RKO (cell line): ENCODE results near the gene ANKRD55.
"Not testable (repeated sequence)": the region's sequence is repeated elsewhere in the genome, so short reads cannot be mapped to it uniquely, and the experiment has no call there.

Source experiments
- DNase-seq: peaks from one replicate; pipeline ENCODE4 v3.0.0-alpha.2; 2016; ENCODE audit warnings: low spot score

The ANKRD55 gene

GRCh38 chr5:56207537-56207936 is 25.6 kb downstream of the ANKRD55 start:
- DNase-seq, result no peak

- DNase-seq, result peak; percentile 45
Observed at GRCh38 chr5:56206126-56206910, 26.8 kb downstream of the ANKRD55 start.

DNA sequence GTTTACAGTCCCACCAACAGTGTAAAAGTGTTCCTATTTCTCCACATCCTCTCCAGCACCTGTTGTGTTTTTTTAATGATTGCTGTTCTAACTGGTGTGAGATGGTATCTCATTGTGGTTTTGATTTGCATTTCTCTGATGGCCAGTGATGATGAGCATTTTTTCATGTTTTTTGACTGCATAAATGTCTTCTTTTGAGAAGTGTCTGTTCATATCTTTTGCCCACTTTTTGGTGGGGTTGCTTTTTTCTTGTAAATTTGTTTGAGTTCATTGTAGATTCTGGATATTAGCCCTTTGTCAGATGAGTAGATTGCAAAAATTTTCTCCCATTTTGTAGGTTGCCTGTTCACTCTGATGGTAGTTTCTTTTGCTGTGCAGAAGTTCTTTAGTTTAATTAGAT is 29.2 kb downstream of the ANKRD55 start:
- DNase-seq, result not testable (repeated sequence)

DNA sequence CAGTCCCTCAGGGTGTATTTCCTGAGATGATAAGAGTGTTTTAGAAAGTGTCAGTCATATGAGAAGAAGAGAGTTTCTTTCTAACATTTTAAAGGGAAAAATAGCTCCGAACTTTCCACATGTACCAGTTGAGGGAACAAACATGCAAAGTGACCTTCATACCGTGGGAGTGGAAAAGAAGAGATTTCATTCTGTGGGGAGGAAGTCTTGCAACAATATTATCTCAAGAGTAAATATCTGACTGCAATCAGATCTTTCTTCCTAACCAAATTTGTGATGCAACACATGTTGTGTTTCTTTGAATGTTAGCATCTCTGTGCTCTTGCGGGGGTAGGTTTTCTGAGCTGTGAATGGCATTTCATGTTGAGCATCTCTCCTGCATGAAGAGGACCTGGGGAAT is 30.6 kb downstream of the ANKRD55 start:
- DNase-seq, result no peak

DNA sequence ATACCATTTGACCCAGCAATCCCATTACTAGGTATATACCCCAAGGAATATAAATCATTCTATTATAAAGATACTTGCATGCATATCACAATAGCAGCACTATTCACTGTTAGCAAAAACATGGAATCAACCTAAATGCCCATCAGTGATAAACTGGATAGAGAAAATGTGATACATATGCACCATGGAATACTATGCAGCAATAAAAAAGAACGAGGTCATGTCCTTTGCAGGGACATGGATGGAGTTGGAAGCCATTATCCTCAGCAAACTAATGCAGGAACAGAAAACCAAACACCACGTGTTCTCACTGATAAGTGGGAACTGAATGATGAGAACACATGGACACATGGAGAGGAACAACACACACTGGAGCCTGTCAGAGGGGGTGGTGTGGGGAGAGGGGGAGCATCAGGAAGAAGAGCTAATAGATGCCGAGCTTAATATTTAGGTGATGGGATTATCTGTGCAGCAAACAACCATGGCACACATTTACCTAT is 31.3 kb downstream of the ANKRD55 start:
- not testable (repeated sequence) for DNase-seq

DNA sequence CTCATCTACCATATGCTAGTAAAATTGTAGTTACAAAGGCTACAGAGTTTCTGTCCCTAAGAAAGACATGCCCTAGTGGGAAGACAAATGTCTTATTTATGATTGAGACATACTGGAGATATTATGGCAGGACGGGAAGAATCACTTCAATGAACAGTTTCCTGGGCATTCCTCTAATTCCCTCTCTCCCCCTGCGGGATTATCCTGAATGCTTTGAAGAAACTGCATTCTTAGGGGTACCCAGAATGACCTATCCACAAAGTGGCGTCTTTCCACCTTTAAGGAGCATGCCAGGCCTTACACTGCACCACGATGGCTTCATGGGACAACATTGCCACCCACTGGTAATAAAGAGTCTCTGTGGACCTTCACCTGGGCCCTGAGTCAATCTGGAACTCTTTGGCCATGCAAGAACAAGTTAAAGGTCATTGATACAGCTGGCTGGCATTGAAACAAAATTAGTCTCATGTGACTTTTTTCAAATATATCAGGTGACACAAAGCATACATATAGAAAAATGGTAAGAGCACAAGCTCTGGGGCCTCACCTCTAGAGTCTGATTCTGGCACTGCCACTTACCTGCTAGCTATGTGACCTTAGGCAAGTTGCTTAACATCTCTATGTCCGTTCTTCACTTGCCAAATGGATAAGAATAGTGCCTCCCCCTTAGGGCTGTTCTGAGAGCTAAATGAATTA is 32.0 kb downstream of the ANKRD55 start:
- peak; percentile 61 for DNase-seq

DNA sequence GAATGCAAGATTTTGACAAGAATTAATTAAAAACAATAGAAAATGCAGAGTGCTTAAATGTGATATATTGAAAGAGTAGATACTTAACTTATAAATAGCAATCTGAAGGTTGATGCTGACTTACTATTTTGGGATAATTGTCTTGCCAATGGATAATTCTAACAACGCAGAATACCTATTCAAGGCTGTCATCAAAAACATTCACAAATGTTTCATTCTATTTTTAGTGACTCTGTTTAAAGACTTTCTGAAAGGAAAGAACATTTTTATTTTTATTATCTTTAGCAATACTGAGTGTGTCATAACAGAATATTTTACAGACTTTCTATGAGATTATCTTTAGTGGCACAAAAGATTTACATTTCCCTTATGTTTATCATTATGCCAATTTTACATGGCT is 38.1 kb downstream of the ANKRD55 start:
- no peak for DNase-seq

DNA sequence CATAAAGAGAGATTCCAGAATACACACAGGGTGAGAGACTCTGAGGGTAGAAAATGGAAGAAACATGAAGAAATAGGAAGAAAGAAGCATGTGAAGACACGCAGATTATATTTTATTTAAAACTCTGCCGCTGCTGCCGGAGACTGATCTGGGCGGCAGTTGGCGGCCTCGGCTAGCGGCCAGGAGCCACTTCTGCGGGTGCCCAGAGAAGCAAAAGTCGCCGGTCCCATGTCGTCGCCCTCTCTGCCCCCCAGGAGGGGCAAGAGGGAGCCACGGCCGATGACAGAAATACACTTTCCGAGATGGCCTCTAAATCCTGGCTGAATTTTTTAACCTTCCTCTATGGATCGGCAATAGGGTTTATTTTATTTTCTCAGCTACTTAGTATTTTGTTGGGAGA is 40.9 kb downstream of the ANKRD55 start:
- DNase-seq, result no peak

GRCh38 chr5:56191656-56192055 is 41.5 kb downstream of the ANKRD55 start:
- no peak for DNase-seq

DNA sequence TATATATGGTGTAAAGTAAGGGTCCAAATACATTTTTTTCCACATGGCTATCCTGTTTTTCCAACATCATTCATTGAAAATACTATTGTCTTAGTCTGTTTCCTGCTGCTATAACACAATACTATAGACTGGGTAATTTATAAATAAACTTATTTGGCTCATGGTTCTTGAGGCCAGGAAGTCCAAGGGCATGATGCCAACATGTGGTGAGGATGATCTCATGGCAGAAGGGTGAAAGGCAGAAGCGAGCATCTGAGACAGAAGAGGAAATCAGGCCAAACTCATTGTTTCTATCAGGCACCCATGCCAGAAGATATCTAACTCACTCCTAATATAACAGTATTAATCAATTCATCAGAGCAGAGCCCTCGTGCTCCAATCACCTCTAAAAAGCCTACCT is 42.6 kb downstream of the ANKRD55 start:
- DNase-seq, result peak; percentile 8

DNA sequence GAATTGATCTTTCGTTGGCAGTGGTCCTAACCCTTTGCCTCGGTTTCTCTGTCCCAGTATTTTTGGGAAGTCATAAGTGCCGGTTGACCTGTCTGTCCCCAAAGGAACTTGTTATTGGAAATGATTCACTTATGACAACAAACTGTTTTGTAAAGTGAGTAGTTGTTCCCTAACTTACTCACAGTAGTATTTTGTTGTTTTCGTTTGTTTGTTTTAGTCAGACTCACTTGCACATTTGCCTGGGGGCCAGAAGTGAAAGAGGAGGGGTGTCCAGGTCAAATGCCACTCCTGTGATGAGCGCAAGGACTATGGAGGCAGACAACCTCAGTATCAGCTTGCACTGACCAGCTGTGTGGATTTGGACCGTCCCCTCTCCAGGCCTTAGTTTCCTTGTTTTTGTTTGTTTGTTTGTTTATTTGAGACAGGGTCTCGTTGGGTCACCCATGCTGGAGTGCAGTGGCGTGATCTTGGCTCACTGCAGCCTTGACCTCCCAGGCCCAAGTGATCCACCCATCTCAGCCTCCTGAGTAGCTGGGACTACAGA is 47.3 kb downstream of the ANKRD55 start:
- no peak for DNase-seq

- DNase-seq, result peak; percentile 54
Observed at GRCh38 chr5:56183506-56183905, 49.6 kb downstream of the ANKRD55 start.

GRCh38 chr5:56179442-56179841 is 53.7 kb downstream of the ANKRD55 start:
- DNase-seq, result no peak

DNA sequence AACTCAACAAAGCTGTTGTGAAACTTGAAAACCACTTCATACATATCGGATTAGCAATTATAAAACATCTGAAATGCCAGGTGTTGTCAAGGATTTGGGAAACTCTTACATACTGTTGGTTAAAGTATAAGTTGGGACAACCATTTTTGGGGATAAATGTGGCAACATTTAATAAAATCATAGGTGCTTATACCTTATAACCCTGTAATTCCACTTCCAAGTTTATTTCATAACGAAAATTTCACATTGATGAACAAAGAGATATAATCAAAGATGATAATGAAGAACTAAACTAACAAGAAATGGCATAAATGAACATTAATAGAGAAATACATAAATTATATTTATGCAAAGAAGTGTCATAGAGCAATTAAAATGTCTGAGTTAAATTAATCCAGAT is 54.3 kb downstream of the ANKRD55 start:
- no peak for DNase-seq

DNA sequence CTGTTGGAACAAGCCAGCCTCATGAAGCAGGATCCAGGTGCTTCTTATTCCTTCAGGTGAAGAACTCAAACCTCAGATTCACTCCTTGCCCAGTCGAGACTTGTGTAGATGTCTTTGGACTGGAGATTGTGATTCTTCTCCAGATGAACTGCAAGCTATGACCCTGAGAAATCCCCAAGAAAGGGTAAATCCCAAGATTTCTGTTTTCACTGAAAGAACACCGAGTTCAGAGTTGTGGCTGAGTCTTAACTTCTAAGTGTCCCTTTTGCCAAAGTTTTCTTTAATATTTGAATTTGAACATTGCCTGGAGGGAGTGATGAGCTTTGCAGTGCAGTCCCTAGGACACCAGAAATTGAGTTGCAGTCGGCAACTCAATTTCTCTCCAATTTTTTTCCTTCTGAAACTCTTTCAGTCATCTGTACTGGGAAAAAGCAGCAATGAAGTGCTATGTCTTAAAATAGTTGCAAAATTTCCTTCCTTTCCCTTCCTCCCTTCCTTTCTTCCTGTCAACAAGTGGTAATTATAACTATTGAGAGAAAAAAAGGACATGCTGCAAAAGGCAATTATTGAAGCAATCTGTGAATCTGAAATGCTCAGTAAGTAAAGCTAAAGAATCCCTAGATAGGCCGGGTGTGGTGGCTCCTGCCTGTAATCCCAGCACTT is 56.1 kb downstream of the ANKRD55 start:
- DNase-seq, result no peak

DNA sequence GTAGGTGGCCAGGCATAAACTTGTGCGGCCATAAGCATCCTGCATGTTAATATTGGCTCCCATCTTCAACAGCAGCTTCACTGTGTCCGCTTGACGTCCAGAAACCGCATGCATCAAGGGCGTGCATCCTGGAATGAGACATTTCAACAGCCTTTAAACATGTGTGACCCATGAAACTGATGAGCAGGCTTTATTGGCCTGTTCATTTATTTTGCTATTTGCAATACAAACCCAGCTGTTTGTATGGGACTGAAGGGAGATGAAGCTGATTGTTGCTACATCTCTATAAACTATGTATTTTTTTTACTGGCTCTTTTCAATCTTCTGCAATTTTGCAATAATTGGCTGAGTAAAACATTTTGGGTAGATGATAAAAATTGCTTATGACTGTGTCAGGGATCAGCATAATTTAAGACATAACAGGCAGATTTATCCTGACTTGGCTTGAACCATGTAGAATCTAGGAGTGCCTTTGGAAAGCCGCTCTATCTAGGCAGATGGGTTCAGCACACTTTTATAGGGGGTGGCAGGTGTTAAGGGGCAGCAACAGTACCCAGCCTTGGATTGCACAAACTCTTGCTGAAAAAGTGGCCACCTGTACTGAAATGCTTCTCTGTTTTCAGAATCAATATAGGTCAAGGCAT is 56.9 kb downstream of the ANKRD55 start:
- no peak for DNase-seq

- peak; percentile 25 for DNase-seq
Observed at GRCh38 chr5:56175488-56175887, 57.6 kb downstream of the ANKRD55 start.

DNA sequence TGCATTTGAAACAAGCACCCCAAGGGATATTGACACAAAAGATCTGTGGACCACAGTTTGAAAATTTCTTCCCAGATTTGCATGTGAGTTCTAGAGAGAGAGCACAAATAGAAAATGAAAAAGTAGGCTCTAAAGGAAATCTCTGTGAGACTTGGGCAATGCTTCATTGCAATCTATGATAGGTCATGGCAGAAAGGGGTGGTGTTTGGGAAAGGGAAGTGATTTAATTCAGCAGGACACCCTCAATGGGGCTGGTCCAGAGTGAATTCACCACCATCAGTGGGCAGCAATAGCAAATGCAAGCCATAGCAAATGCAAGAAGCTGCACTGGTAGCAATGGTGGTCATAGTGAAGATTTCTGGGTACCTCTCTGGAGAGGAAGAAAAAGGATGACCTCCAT is 58.1 kb downstream of the ANKRD55 start:
- DNase-seq, result no peak

- DNase-seq, result no peak
Observed at GRCh38 chr5:56172241-56172640, 60.9 kb downstream of the ANKRD55 start.

GRCh38 chr5:56170557-56170956 is 62.6 kb downstream of the ANKRD55 start:
- DNase-seq, result no peak

DNA sequence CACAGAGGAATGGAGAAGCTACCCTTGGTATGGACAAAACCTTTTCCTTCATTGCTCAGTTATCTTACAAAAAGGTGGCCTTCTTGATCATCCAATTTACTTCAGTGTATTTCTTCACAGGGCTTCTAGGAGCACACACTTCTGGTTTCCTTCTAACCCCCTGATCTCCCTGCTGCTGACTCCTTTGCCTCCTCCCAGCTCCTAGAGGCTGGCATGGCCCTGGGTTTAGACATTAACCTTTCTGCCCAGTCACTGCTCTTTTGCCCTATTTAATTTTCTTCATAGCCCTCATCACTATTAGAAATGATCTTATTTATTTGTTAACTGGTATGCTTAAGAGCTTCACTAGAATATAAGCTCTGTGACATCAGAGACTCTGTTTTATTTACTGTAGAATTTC is 63.2 kb downstream of the ANKRD55 start:
- DNase-seq, result no peak

GRCh38 chr5:56169281-56169680 is 63.8 kb downstream of the ANKRD55 start:
- no peak for DNase-seq
